ENCODE results near the gene GET4.

Gene GET4

GRCh38 chr7:831596-832166 is 44.7 kb upstream of the GET4 start (continued):
- TF ChIP-seq ZNF791 (tag by site-specific recombination; IDR thresholded peaks at IDR 0.05) (no peak), ZNF366 (tag by site-specific recombination; conservative IDR thresholded peaks at IDR 0.05) (peak; percentile 62; the same call in 1 of the 2 replicates), ZNF623 (tag by site-specific recombination; IDR thresholded peaks at IDR 0.05) (no peak), ZNF184 (tag by site-specific recombination; IDR thresholded peaks at IDR 0.05) (0 out of 2 replicates have a peak, but pooled peaks have one; percentile 9), KLF17 (tag by site-specific recombination; IDR thresholded peaks at IDR 0.05) (0 out of 2 replicates have a peak, but pooled peaks have one; percentile 23), TSHZ1 (tag by site-specific recombination; IDR thresholded peaks at IDR 0.05; ENCODE audit: borderline replicate concordance) (peak; percentile 51; the same call in 1 of the 2 replicates), SP7 (tag by site-specific recombination; IDR thresholded peaks at IDR 0.05) (peak; percentile 19), ZNF660 (tag by site-specific recombination; IDR thresholded peaks at IDR 0.05) (peak; percentile 72; the same call in 1 of the 2 replicates)

- peak within 1 kb of the TSS; percentile 28 for H3K27ac ChIP-seq (ENCODE audit: extremely low read depth, low read depth, low read length)
- H3K36me3 ChIP-seq (ENCODE audit: control insufficient read depth in 2 of 2, insufficient read depth in 1 of 2, low read length in 2 of 2) = peaks cover 4 to 6% of the 10 kb centered on the region in 2 experiments; a peak in 2 of 3 replicates
- H3K4me3 ChIP-seq (ENCODE audit: low read depth, low read length) = peak within 1 kb of the TSS; percentile 2
- H3K9me3 ChIP-seq (ENCODE audit: control insufficient read depth, insufficient read depth, low read depth, low read length) = no peaks in the 10 kb centered on the region
- TF ChIP-seq ZNF140 (tag by site-specific recombination; IDR thresholded peaks at IDR 0.05) (no peak), ZBTB49 (tag by site-specific recombination; IDR thresholded peaks at IDR 0.05; ENCODE audit: low read depth) (no peak), KLF8 (tag by site-specific recombination; IDR thresholded peaks at IDR 0.05) (no peak), ZNF658 (tag by site-specific recombination; IDR thresholded peaks at IDR 0.05) (no peak), ZNF785 (tag by site-specific recombination; IDR thresholded peaks at IDR 0.05) (no peak), ZNF148 (tag by site-specific recombination; IDR thresholded peaks at IDR 0.05; ENCODE audit: borderline replicate concordance) (no peak)
- peaks cover 13% of the 10 kb centered on the region for H3K4me1 ChIP-seq (ENCODE audit: control insufficient read depth, insufficient read depth, low read length)
- CTCF ChIA-PET = interaction anchor here (0.7 to 1.5 kb wide), 6 partner anchors 9 to 70 kb away, joined by 3 to 8 read pairs (median 4); no protein-coding TSS in a partner anchor
- POLR2A ChIA-PET = interaction anchor here (0.8 to 1.5 kb wide), 3 partner anchors 15 to 90 kb away, joined by 3 to 8 read pairs (median 4); no protein-coding TSS in a partner anchor
These were observed 44.0 kb upstream of the GET4 start, which contains the start of gene SUN1 for GRCh38 chr7:832167-832967. TSS of gene SUN1 (plus strand) at chr7:832476. CDS start at chr7:832525, 49 bp downstream.
